IMR-90 (cell line): ENCODE measurements around the gene CXCR6. TPM values are rescaled to one million over a fixed set of nuclear protein-coding genes. Genes with fewer than 3 reads are reported as not detected.
A peak's percentile ranks its signal among the peaks of the same experiment; 100 is the strongest.

Experiments
- ATAC-seq: fragments of 200-7000 bp; cut with Tn5 transposase; 2 replicates; pipeline ENCODE4 v1.9.1; 2020; ENCODE audit warnings: low read depth, mild to moderate bottlenecking, moderate library complexity
- BruUV-seq: library from RNA; stranded (reverse); fragments of 400-500 nt; replicated peaks from 2 replicates; lab custom pipeline; 2021; lab: Mats Ljungman, UMichigan
- CTCF ChIA-PET: fragments of 300-600 bp; formaldehyde crosslinking; extraction: SDS; loops from one replicate; lab custom pipeline; 2021; ENCODE audit warnings: antibody characterized with exemption; lab: Yijun Ruan, JAX
- POLR2A ChIA-PET: fragments of 300-600 bp; sonication (Branson Sonifier 250); formaldehyde crosslinking; loops from one replicate; lab custom pipeline; 2022; ENCODE audit warnings: antibody characterized with exemption; ENCODE audit not compliant: unreplicated experiment; lab: Charles Lee
- DNase-seq: peaks from one replicate; pipeline ENCODE4 v3.0.0; 2013
- H2AFZ ChIP-seq: replicated peaks from 2 replicates; pipeline ENCODE3; 2013; ENCODE audit warnings: low read length, mild to moderate bottlenecking; ENCODE audit not compliant: poor library complexity
- H2AK5ac ChIP-seq: 2 replicates; pipeline ENCODE4 v1.6.1; 2013; ENCODE audit warnings: low read depth, low read length, inconsistent platforms
- H2AK9ac ChIP-seq: replicated peaks from 2 replicates; pipeline ENCODE3; 2013; ENCODE audit warnings: mild to moderate bottlenecking, low read depth, low read length, moderate library complexity; ENCODE audit not compliant: poor library complexity
- H2BK120ac ChIP-seq: 2 replicates; pipeline ENCODE4 v1.6.1; 2013; ENCODE audit warnings: low read depth, low read length, inconsistent platforms
- H2BK15ac ChIP-seq: 3 replicates; pipeline ENCODE4 v1.6.1; 2013; ENCODE audit warnings: low read depth, low read length, inconsistent platforms
- H2BK20ac ChIP-seq: 2 replicates; pipeline ENCODE4 v1.6.1; 2013; ENCODE audit warnings: low read depth, mild to moderate bottlenecking, inconsistent platforms, low read length, moderate library complexity
- H2BK5ac ChIP-seq: 2 replicates; pipeline ENCODE4 v1.6.1; 2013; ENCODE audit warnings: mild to moderate bottlenecking, low read depth, low read length, inconsistent platforms; ENCODE audit not compliant: poor library complexity, severe bottlenecking
- H3K14ac ChIP-seq: replicated peaks from 2 replicates; pipeline ENCODE4 v1.6.1; 2013; ENCODE audit warnings: low read depth, low read length, inconsistent platforms
- H3K18ac ChIP-seq: 2 replicates; pipeline ENCODE4 v1.6.1; 2013; ENCODE audit warnings: low read depth, low read length, control low read depth
- H3K23ac ChIP-seq: 2 replicates; pipeline ENCODE4 v1.6.1; 2013; ENCODE audit warnings: low read depth, low read length, inconsistent platforms
- H3K27ac ChIP-seq: 2 replicates; pipeline ENCODE4 v1.5.1; 2013; ENCODE audit warnings: mild to moderate bottlenecking, control low read depth, low read length; ENCODE audit not compliant: insufficient read depth
- H3K27me3 ChIP-seq: 2 replicates; pipeline ENCODE4 v1.6.1; 2013; ENCODE audit warnings: low read length; ENCODE audit not compliant: control insufficient read depth, insufficient read depth
- H3K36me3 ChIP-seq: 2 replicates; pipeline ENCODE4 v1.6.1; 2013; ENCODE audit warnings: low read length, mixed read lengths; ENCODE audit not compliant: control insufficient read depth, insufficient read depth
- H3K4ac ChIP-seq: 2 replicates; pipeline ENCODE4 v1.6.1; 2013; ENCODE audit warnings: low read depth, low read length, inconsistent platforms
- H3K4me1 ChIP-seq: 2 replicates; pipeline ENCODE4 v1.6.1; 2013; ENCODE audit warnings: low read length, mixed read lengths; ENCODE audit not compliant: control insufficient read depth, insufficient read depth
- H3K4me2 ChIP-seq: 2 replicates; pipeline ENCODE4 v1.6.1; 2013; ENCODE audit warnings: low read depth, mild to moderate bottlenecking, control low read depth, low read length, moderate library complexity
- H3K4me3 ChIP-seq: 2 replicates; pipeline ENCODE4 v1.5.1; 2013; ENCODE audit warnings: low read depth, mild to moderate bottlenecking, control low read depth, low read length, moderate library complexity; ENCODE audit not compliant: insufficient read depth
- H3K56ac ChIP-seq: 2 replicates; pipeline ENCODE4 v1.6.1; 2013; ENCODE audit warnings: low read length, inconsistent platforms; ENCODE audit not compliant: insufficient read depth; ENCODE audit errors: extremely low read depth
- H3K79me1 ChIP-seq, 2 experiments: 2 replicates each; pipeline ENCODE4 v1.6.1; 2013; ENCODE audit warnings: low read length in 2 of 2, inconsistent platforms in 1 of 2, low read depth in 1 of 2
- H3K9ac ChIP-seq: 2 replicates; pipeline ENCODE4 v1.6.1; 2013; ENCODE audit warnings: low read depth, low read length, control low read depth
- H3K9me1 ChIP-seq: 2 replicates; pipeline ENCODE4 v1.6.1; 2013; ENCODE audit warnings: low read length, inconsistent platforms; ENCODE audit not compliant: insufficient read depth
- H3K9me3 ChIP-seq: 2 replicates; pipeline ENCODE4 v1.6.1; 2013; ENCODE audit warnings: low read length; ENCODE audit not compliant: control insufficient read depth, insufficient read depth
- H4K20me1 ChIP-seq: 2 replicates; pipeline ENCODE4 v1.6.1; 2013; ENCODE audit warnings: low read length, inconsistent platforms; ENCODE audit not compliant: insufficient read depth
- H4K5ac ChIP-seq: 2 replicates; pipeline ENCODE4 v1.6.1; 2013; ENCODE audit warnings: mild to moderate bottlenecking, low read depth, low read length, control low read depth
- H4K8ac ChIP-seq, 2 experiments: 2 replicates each; pipeline ENCODE4 v1.6.1; 2013; ENCODE audit warnings: low read depth in 2 of 2, low read length in 2 of 2, control low read depth in 1 of 2, inconsistent platforms in 1 of 2
- H4K91ac ChIP-seq: 2 replicates; pipeline ENCODE4 v1.6.1; 2013; ENCODE audit warnings: low read depth, low read length, inconsistent platforms; ENCODE audit not compliant: insufficient read depth
- CTCF ChIP-seq: conservative IDR thresholded peaks from 2 replicates; pipeline ENCODE4 v1.5.1; 2012; ENCODE audit warnings: mild to moderate bottlenecking, low read depth, low read length, improper control_type of control experiment
- MAFK ChIP-seq: IDR thresholded peaks from 2 replicates; pipeline ENCODE4 v1.6.1; 2012; ENCODE audit warnings: low read depth, low read length, improper control_type of control experiment
- NFE2L2 ChIP-seq: fragments of 150-350 bp; IDR thresholded peaks from 2 replicates; pipeline ENCODE4 v1.6.1; 2016; ENCODE audit warnings: low read depth, mild to moderate bottlenecking, low read length
- SMC3 ChIP-seq: fragments of 150-350 bp; IDR thresholded peaks from 2 replicates; pipeline ENCODE4 v1.6.1; 2016; ENCODE audit warnings: low read depth, mild to moderate bottlenecking, antibody characterized with exemption, low read length, moderate library complexity
- WGBS, 2 experiments: methylation state at CpG; one replicate each; pipeline versions ENCODE4 v1.1.5 to v1.1.7; 2013; ENCODE audit warnings: missing lambda C conversion rate in 2 of 2; ENCODE audit not compliant: insufficient read length in 1 of 2; ENCODE audit errors: extremely low coverage in 2 of 2; 5-methylcytosine and 5-hydroxymethylcytosine counted together
- dilution Hi-C: fragments of 300-500 bp; cut with HindIII; formaldehyde crosslinking; loops from one replicate; pipeline ENCODE4 v1.14.3; 2018; ENCODE audit warnings: low sequenced_read_pairs; ENCODE audit not compliant: unreplicated experiment
- in situ Hi-C: fragments of 300-500 bp; cut with MboI; formaldehyde crosslinking; loops from 3 replicates; pipeline ENCODE4 v1.14.3; 2019; ENCODE audit warnings: low sequenced_read_pairs, inconsistent platforms, mixed read lengths
- intact Hi-C: fragments of 100-400 bp; cut with micrococcal nuclease; formaldehyde crosslinking; loops from 2 replicates; pipeline ENCODE4 v1.10.0; 2022
- polyA plus RNA-seq, 3 experiments: library from polyadenylated mRNA; depleted of rRNA; stranded (reverse); fragments of >200 nt; gene quantifications; 2 replicates each; pipeline ENCODE4 v1.2.3, GENCODE V29; 2012; ENCODE audit warnings: low replicate concordance in 1 of 3
- total RNA-seq: library from RNA; depleted of rRNA; stranded (reverse); fragments of >200 nt; gene quantifications from 2 replicates; pipeline ENCODE4 v1.2.3, GENCODE V29; 2012

The CXCR6 gene
- total and polyA plus RNA-seq, 2 of the 4 experiments (the other 2 are of a cell fraction): not detected

GRCh38 chr3:45914362-45915058 is 28.8 kb upstream of the CXCR6 start:
- BruUV-seq: no TSS peak
- H4K91ac ChIP-seq: no peak overlapping the region
- H2AK5ac ChIP-seq: peak overlapping the region; percentile 57
- H3K9ac ChIP-seq: no peak overlapping the region
- H3K4me3 ChIP-seq: no peak overlapping the region
- H2AK9ac ChIP-seq: no peak overlapping the region
- H3K23ac ChIP-seq: no peak overlapping the region
- DNase-seq (no peak), ATAC-seq (no peak)
- intact Hi-C loops: no loop called here
- H3K27me3 ChIP-seq: no peaks in the 10 kb centered on the region
- H3K14ac ChIP-seq: no peak overlapping the region
- no peak overlapping the region for H3K4ac ChIP-seq
- dilution Hi-C loops: no loop called here
- no peak overlapping the region for H3K4me2 ChIP-seq
- H3K36me3 ChIP-seq: peaks cover 2% of the 10 kb centered on the region; the same call in 1 of the 2 replicates
- 100% methylated on average over 2 of the region's 7 CpGs; no CpG with 5 or more reads in 1 of the 2 experiments for WGBS, 2 experiments
- H2AFZ ChIP-seq: no peak overlapping the region
- TF ChIP-seq CTCF: no peak
- TF ChIP-seq NFE2L2: no peak
- no peak for TF ChIP-seq SMC3
- TF ChIP-seq MAFK: no peak
- H4K8ac ChIP-seq: no peak overlapping the region
- H3K4me1 ChIP-seq: peaks cover 6% of the 10 kb centered on the region
- no peak overlapping the region for H2BK120ac ChIP-seq
- no peak overlapping the region for H3K18ac ChIP-seq
- in situ Hi-C loops: no loop called here
- ChIA-PET POLR2A (no interaction called here), CTCF (no interaction called here)
- no peak overlapping the region for H3K27ac ChIP-seq
- H4K20me1 ChIP-seq: no peaks in the 10 kb centered on the region
- no peak overlapping the region for H2BK20ac ChIP-seq
- H2BK5ac ChIP-seq: no peak overlapping the region
- no peak overlapping the region for H2BK15ac ChIP-seq
- H3K79me1 ChIP-seq: no peaks in the 10 kb centered on the region
- H3K56ac ChIP-seq: no peak overlapping the region
- no peak overlapping the region for H4K5ac ChIP-seq
- no peaks in the 10 kb centered on the region; the same call in 1 of the 2 replicates for H3K9me1 ChIP-seq
- H3K9me3 ChIP-seq: no peaks in the 10 kb centered on the region
